Stimulated activated CD4-positive, alpha-beta T cell treated with anti-CD3 and anti-CD28 coated beads, Interleukin-1b, Interleukin-23, amount 100 ng/mL, for 1 hour (primary cell): ENCODE results near the gene KLHL15.

ENCODE experiments used
- DNase-seq, 2 donors: peaks; one replicate each; pipeline ENCODE4 v3.0.0-alpha.2; 2020; ENCODE audit warnings: low read depth in 2 of 2

The KLHL15 gene

DNA sequence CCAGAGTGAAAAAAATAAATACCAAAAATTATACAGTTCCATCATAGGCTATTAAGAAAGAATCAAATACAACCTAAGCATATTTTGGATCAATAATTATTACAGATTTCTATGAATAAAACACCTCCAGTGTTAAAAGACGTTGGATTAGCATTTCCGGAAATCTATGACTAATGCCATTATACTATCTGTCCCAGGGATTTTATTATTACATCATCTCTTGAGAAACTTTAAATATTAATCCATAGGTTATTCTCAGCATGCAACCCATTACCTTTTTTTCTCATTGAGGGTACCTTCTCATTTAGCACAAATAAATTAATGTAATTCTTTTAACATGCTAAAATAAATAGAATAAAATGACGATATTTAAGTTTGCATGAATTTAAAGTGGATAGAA lies 74.6 kb downstream of the KLHL15 start:
- DNase-seq, result no peak

DNA sequence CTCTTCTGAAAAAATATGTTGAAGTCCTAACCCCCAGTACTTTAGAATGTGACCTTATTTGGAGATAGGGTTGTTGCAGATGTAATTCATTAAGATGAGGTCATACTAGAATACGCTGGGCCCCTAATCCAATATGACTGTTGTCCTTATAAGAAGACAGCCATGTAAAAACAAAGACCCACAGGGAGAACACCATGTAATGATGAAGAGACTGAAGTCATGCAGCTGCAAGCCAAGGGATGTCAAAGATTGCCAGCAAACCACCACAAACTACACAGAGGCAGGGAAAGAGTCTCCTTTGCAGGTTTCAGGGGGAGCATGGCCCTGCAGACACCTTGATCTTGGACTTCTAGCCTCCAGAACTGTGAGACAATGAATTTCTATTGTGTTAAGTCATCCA lies 81.8 kb downstream of the KLHL15 start:
- DNase-seq, result no peak

DNA sequence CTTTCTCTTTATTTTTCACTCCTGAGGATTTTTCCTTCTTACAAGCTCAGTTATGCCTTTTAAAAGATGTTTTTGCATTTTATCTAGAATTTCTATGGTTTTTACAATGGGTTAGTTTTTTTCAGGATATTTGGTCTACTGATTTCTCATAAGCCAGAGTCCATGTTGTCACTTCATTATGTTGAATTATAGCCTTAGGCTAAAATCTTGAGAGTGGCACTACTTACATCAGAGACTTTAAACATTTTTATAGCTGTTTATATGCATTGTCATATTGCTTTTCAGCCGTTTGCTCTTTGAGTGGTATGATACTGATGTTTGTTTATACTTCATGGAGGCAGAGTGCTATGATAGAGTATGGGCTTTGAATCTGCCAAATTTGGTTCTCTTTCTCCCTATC lies 82.8 kb downstream of the KLHL15 start:
- no peak for DNase-seq

DNA sequence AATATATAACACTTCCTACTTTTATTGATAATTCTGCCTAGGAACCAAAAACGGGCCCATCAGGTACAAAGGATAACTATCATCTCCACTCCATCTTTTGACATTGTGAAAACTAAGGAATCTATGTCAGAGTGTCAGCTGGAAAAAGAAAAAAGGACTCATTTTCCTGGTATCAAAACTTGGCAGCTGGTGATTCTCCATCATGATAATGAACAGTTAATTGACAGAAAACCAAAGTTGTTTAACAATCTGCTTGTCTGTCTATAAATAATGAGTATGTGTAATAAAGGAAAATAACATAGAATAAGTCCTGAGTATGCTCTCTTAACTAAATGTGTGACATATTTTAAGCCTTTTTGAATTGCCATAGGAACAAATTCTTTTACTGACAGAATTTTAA lies 87.8 kb downstream of the KLHL15 start:
- DNase-seq, result no peak

DNA sequence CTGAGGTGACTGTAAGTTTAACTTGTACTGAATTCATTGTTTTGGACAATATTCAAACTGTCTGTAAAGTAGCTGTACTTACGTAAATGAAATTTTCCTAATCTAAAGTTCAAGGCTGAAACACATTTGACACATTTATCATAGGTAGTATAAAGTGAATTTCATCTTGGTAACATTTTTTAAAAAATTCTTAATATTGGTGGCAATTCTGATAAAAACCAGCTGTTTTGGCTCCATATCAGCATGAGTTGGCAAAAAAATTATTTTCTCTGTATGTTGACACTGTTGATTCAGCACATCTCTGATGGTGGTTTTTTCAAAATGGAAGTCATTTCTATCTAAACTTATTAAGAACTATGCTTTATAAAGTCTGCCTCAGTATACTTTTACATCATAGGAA lies 88.3 kb downstream of the KLHL15 start:
- no peak for DNase-seq

DNA sequence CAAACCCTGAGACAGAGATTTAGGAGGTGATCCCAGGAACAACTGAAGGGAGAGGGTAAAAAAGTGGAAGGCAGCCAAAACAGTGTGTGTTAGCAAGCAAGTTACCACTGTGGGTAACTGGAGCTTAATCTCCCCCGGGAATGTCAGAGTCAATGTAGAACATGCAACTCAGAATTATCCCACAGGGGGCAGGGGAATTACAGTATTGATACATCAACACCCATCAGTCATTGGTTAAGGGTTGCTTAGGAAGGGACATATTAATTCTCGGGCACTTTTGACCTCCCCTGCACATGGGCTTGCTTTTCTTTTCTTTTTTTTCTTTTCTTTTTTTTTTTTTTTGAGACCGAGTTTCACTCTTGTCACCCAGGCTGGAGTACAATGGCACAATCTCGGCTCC lies 89.9 kb downstream of the KLHL15 start:
- DNase-seq, result no peak

DNA sequence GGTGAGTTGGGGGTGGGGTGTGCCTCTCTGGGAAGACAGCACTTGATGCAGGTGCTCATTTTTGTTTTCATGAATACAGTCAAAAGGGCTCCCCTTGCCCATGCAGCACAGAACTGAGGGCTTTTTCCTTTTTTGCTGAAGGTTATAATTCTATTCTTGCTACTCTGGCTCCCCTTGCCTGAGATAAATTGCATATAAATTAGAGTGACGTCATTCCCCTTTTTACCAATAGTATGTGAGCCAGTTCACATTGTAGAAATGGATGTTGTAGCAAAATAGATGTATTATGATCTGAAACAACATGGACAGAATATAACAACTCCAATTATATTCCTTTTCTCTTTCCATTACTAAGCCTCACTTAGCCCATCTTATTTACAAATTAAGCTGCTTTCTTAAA lies 90.8 kb downstream of the KLHL15 start:
- DNase-seq, result no peak

DNA sequence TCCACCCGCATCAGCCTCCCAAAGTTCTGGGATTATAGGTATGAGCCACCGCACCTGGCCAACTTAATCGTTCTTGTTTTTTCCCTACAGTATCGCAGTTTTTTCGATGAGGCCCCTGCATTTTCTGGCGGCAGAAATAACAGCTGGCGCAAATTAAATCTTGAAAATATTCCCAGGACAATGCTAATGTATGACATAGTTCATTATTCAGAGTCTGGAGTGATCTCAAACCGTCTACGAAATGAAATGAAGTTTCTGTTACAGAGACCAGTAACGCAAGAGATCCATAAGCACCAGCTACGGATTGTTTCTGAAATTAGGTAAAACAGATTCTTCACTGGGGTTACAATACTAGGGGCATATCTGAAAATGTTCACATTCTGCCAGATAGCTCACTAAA lies 91.9 kb downstream of the KLHL15 start:
- DNase-seq, result no peak
